HepG2 (cell line): ENCODE results near the gene AGPAT2. TPM values are rescaled to one million over a fixed set of nuclear protein-coding genes. Genes with fewer than 3 reads are reported as not detected.
A peak's percentile ranks its signal among the peaks of the same experiment; 100 is the strongest.

Experiments
- FOXJ3 ChIP-seq: sonication (generic); formaldehyde crosslinking; IDR thresholded peaks from 2 replicates; pipeline ENCODE4 v1.4.0; 2020; ENCODE audit warnings: missing genetic modification reagents, mild to moderate bottlenecking, borderline replicate concordance
- HDAC6 ChIP-seq: fragments of 200-600 bp; sonication (generic); IDR thresholded peaks from 2 replicates; pipeline ENCODE4 v1.7.0; 2017; ENCODE audit warnings: mild to moderate bottlenecking, antibody characterized with exemption, low read length, low read depth
- KDM3A ChIP-seq: IDR thresholded peaks from 2 replicates; pipeline ENCODE4 v1.6.1; 2018; ENCODE audit warnings: low read depth, missing compliant biosample characterization
- KLF16 ChIP-seq, 2 experiments: sonication (generic) in 1 of 2; formaldehyde crosslinking in 1 of 2; IDR thresholded peaks; 2 replicates each; pipeline versions ENCODE4 v1.6.1 to v1.8.0; 2016 to 2023; ENCODE audit warnings: missing genetic modification reagents in 2 of 2, missing compliant biosample characterization in 1 of 2
- KLF6 ChIP-seq: IDR thresholded peaks from 2 replicates; pipeline ENCODE4 v1.8.0; 2016; ENCODE audit warnings: missing biosample characterization, missing genetic modification reagents
- MEIS1 ChIP-seq: sonication (generic); formaldehyde crosslinking; IDR thresholded peaks from 2 replicates; pipeline ENCODE4 v1.9.0; 2021; ENCODE audit warnings: mild to moderate bottlenecking, missing genetic modification reagents, moderate library complexity, borderline replicate concordance
- MNT ChIP-seq: fragments of 450-650 bp; IDR thresholded peaks from 2 replicates; pipeline ENCODE4 v1.6.1; 2016
- NCOR1 ChIP-seq: fragments of 200-600 bp; sonication (generic); IDR thresholded peaks from 2 replicates; pipeline ENCODE4 v1.7.0; 2017; ENCODE audit warnings: antibody characterized with exemption, low read length, borderline replicate concordance
- NPAS2 ChIP-seq: sonication (generic); formaldehyde crosslinking; IDR thresholded peaks from 2 replicates; pipeline ENCODE4 v1.8.0; 2022; ENCODE audit warnings: mild to moderate bottlenecking, missing genetic modification reagents, borderline replicate concordance
- NR2F6 ChIP-seq, 2 experiments: IDR thresholded peaks; 2 replicates each; pipeline ENCODE4 v1.6.1; 2016; ENCODE audit warnings: antibody characterized with exemption in 1 of 2, mild to moderate bottlenecking in 1 of 2
- POLR2AphosphoS5 ChIP-seq: IDR thresholded peaks from 2 replicates; pipeline ENCODE4 v1.6.1; 2012; ENCODE audit warnings: low read depth, low read length
- RAD21 ChIP-seq: fragments of 450-650 bp; formaldehyde crosslinking; IDR thresholded peaks from 2 replicates; pipeline ENCODE4 v1.5.0; 2020; ENCODE audit warnings: mild to moderate bottlenecking
- SALL1 ChIP-seq: sonication (generic); formaldehyde crosslinking; IDR thresholded peaks from 2 replicates; pipeline ENCODE4 v1.8.0; 2022; ENCODE audit warnings: mild to moderate bottlenecking, missing genetic modification reagents
- TCF7L2 ChIP-seq: IDR thresholded peaks from 2 replicates; pipeline ENCODE4 v1.6.1; 2011; ENCODE audit warnings: mild to moderate bottlenecking, low read depth, low read length, moderate library complexity
- U2AF2 ChIP-seq: fragments of 200-400 bp; formaldehyde crosslinking; IDR thresholded peaks from 2 replicates; pipeline ENCODE4 v1.6.1; 2017; ENCODE audit warnings: low read depth, mild to moderate bottlenecking, low read length
- ZNF251 ChIP-seq: sonication (generic); formaldehyde crosslinking; IDR thresholded peaks from 2 replicates; pipeline ENCODE4 v1.9.0; 2021; ENCODE audit warnings: mild to moderate bottlenecking, missing genetic modification reagents
- ZNF484 ChIP-seq: sonication (generic); formaldehyde crosslinking; IDR thresholded peaks from 2 replicates; pipeline ENCODE4 v1.5.1; 2020; ENCODE audit warnings: mild to moderate bottlenecking, low read depth, missing genetic modification reagents, borderline replicate concordance
- ZNF501 ChIP-seq: sonication (generic); formaldehyde crosslinking; IDR thresholded peaks from 2 replicates; pipeline ENCODE4 v1.5.1; 2020; ENCODE audit warnings: mild to moderate bottlenecking, moderate library complexity, missing genetic modification reagents
- ZNF557 ChIP-seq: sonication (generic); formaldehyde crosslinking; IDR thresholded peaks from 2 replicates; pipeline ENCODE4 v1.4.0; 2020; ENCODE audit warnings: missing genetic modification reagents
- ZNF703 ChIP-seq: sonication (generic); formaldehyde crosslinking; IDR thresholded peaks from 2 replicates; pipeline ENCODE4 v1.5.1; 2020; ENCODE audit warnings: missing genetic modification reagents, mild to moderate bottlenecking, moderate library complexity, borderline replicate concordance
- ZNF790 ChIP-seq: sonication (generic); formaldehyde crosslinking; IDR thresholded peaks from 2 replicates; pipeline ENCODE4 v1.8.0; 2022; ENCODE audit warnings: missing genetic modification reagents, mild to moderate bottlenecking, borderline replicate concordance
- polyA plus RNA-seq, 8 experiments: library from polyadenylated mRNA; depleted of rRNA in 3 of 8; stranded (reverse) in 7 of 8; unstranded in 1 of 8; fragments of >200 nt; fragmentation: Illumina TruSeq in 4 of 8; extraction: Trizol in 4 of 8; gene quantifications; 2 replicates each; pipeline versions ENCODE4 v1.2.1 to v1.2.3, GENCODE V29; 2011 to 2016; ENCODE audit warnings: low read depth in 4 of 8, missing spikeins in 1 of 8, mixed read lengths in 1 of 8; ENCODE audit not compliant: insufficient read depth in 1 of 8
- total RNA-seq, 5 experiments: library from RNA; depleted of rRNA; stranded (reverse); fragments of >200 nt; fragmentation: Illumina TruSeq; extraction: Trizol; gene quantifications; 2 replicates each; pipeline ENCODE4 v1.2.3, GENCODE V29; 2016; ENCODE audit warnings: low read depth in 1 of 5
- TF ChIP-seq, protein P1 (sequence below): sonication (generic); formaldehyde crosslinking; IDR thresholded peaks from 2 replicates; pipeline ENCODE4 v1.5.1; 2020; ENCODE audit warnings: missing genetic modification reagents, mild to moderate bottlenecking, borderline replicate concordance
- TF ChIP-seq, protein P2 (sequence below): sonication (generic); formaldehyde crosslinking; conservative IDR thresholded peaks from 2 replicates; pipeline ENCODE4 v1.4.0; 2020; ENCODE audit warnings: missing genetic modification reagents
- TF ChIP-seq, protein P3 (sequence below): sonication (generic); formaldehyde crosslinking; IDR thresholded peaks from 2 replicates; pipeline ENCODE4 v1.4.0; 2020; ENCODE audit warnings: mild to moderate bottlenecking, missing genetic modification reagents, borderline replicate concordance
- TF ChIP-seq, protein P4 (sequence below): sonication (generic); formaldehyde crosslinking; IDR thresholded peaks from 2 replicates; pipeline ENCODE4 v1.8.0; 2022; ENCODE audit warnings: missing genetic modification reagents, low read depth, mild to moderate bottlenecking, borderline replicate concordance

Gene AGPAT2
- total and polyA plus RNA-seq, 2 of the 13 experiments (the other 11 are each of a cell fraction or from before 2014, with no cell fraction given): 3.9 to 25.8 TPM

- TF ChIP-seq, protein P1, sequence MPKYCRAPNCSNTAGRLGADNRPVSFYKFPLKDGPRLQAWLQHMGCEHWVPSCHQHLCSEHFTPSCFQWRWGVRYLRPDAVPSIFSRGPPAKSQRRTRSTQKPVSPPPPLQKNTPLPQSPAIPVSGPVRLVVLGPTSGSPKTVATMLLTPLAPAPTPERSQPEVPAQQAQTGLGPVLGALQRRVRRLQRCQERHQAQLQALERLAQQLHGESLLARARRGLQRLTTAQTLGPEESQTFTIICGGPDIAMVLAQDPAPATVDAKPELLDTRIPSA (CRISPR knock-in tag): no peak
- TF ChIP-seq MEIS1 (CRISPR knock-in tag) (no peak), NR2F6 (IDR thresholded peaks at IDR 0.05) (no peak), NR2F6 (CRISPR knock-in tag; IDR thresholded peaks at IDR 0.05) (no peak), U2AF2 (no peak), KLF6 (CRISPR knock-in tag) (no peak), NPAS2 (no peak), MNT (no peak), RAD21 (CRISPR knock-in tag) (no peak), ZNF790 (no peak), ZNF703 (no peak), FOXJ3 (CRISPR knock-in tag) (no peak), TCF7L2 (no peak), KLF16 (CRISPR knock-in tag; IDR thresholded peaks at IDR 0.05) (no peak), HDAC6 (no peak), SALL1 (CRISPR knock-in tag) (peak; percentile 41; the same call in 1 of the 2 replicates), ZNF484 (CRISPR knock-in tag) (no peak), POLR2AphosphoS5 (no peak), ZNF251 (CRISPR knock-in tag) (no peak), KDM3A (CRISPR knock-in tag) (no peak), NCOR1 (no peak), ZNF557 (no peak), ZNF501 (CRISPR knock-in tag) (0 out of 2 replicates have a peak, but pooled peaks have one; percentile 20)
- TF ChIP-seq, protein P2, sequence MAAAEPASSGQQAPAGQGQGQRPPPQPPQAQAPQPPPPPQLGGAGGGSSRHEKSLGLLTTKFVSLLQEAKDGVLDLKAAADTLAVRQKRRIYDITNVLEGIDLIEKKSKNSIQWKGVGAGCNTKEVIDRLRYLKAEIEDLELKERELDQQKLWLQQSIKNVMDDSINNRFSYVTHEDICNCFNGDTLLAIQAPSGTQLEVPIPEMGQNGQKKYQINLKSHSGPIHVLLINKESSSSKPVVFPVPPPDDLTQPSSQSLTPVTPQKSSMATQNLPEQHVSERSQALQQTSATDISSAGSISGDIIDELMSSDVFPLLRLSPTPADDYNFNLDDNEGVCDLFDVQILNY (CRISPR knock-in tag): no peak
- TF ChIP-seq, protein P3, sequence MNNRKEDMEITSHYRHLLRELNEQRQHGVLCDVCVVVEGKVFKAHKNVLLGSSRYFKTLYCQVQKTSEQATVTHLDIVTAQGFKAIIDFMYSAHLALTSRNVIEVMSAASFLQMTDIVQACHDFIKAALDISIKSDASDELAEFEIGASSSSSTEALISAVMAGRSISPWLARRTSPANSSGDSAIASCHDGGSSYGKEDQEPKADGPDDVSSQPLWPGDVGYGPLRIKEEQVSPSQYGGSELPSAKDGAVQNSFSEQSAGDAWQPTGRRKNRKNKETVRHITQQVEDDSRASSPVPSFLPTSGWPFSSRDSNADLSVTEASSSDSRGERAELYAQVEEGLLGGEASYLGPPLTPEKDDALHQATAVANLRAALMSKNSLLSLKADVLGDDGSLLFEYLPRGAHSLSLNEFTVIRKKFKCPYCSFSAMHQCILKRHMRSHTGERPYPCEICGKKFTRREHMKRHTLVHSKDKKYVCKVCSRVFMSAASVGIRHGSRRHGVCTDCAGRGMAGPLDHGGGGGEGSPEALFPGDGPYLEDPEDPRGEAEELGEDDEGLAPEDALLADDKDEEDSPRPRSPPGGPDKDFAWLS (CRISPR knock-in tag): no peak
- TF ChIP-seq, protein P4, sequence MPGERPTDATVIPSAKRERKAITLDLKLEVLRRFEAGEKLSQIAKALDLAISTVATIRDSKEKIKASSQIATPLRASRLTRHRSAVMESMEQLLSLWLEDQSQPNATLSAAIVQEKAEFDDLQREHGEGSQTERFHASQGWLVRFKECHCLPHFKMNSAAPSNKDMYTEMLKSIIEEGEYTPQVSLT (CRISPR knock-in tag): no peak
Measured at GRCh38 chr9:136686794-136687711, at the start of gene AGPAT2 (continued).
